Fibroblast of lung (primary cell): ENCODE data around the gene VANGL2. TPM values are rescaled to one million over a fixed set of nuclear protein-coding genes. Genes with fewer than 3 reads are reported as not detected.

Source experiments
- DNase-seq, 2 donors: peaks; one replicate each; pipeline versions ENCODE4 v3.0.0 to v3.0.0-alpha.2; 2010; ENCODE audit warnings: low read depth in 2 of 2
- H2AFZ ChIP-seq: 2 replicates; pipeline ENCODE4 v1.5.1; 2012; ENCODE audit warnings: low read length, control low read depth, inconsistent platforms
- H3K27ac ChIP-seq: 2 replicates; pipeline ENCODE4 v1.5.1; 2011; ENCODE audit warnings: low read length, control low read depth; ENCODE audit not compliant: insufficient read depth
- H3K27me3 ChIP-seq: 2 replicates; pipeline ENCODE4 v1.5.1; 2011; ENCODE audit warnings: mild to moderate bottlenecking, low read length; ENCODE audit not compliant: control insufficient read depth, insufficient read depth
- H3K36me3 ChIP-seq: 2 replicates; pipeline ENCODE4 v1.5.1; 2011; ENCODE audit warnings: low read length; ENCODE audit not compliant: control insufficient read depth, insufficient read depth
- H3K4me1 ChIP-seq: 2 replicates; pipeline ENCODE4 v1.5.1; 2011; ENCODE audit warnings: low read length; ENCODE audit not compliant: control insufficient read depth, insufficient read depth; ENCODE audit errors: extremely low read depth
- H3K4me2 ChIP-seq: 2 replicates; pipeline ENCODE4 v1.5.1; 2011; ENCODE audit warnings: low read length, control low read depth; ENCODE audit not compliant: insufficient read depth; ENCODE audit errors: extremely low read depth
- H3K4me3 ChIP-seq, 4 experiments: fragments of 200-600 bp in 1 of 4; sonication (generic) in 1 of 4; replicated peaks in 1 of 4; 2 replicates each; pipeline ENCODE4 v1.5.1; 2011 to 2016; ENCODE audit warnings: low read length in 4 of 4, low read depth in 3 of 4, mild to moderate bottlenecking in 3 of 4, control low read depth in 2 of 4, inconsistent platforms in 1 of 4, mixed read lengths in 1 of 4; ENCODE audit not compliant: insufficient read depth in 1 of 4; ENCODE audit errors: control extremely low read depth in 1 of 4
- H3K79me2 ChIP-seq: 2 replicates; pipeline ENCODE4 v1.5.1; 2012; ENCODE audit warnings: mild to moderate bottlenecking, low read length, inconsistent platforms; ENCODE audit not compliant: control insufficient read depth, insufficient read depth
- H3K9ac ChIP-seq: 2 replicates; pipeline ENCODE4 v1.5.1; 2011; ENCODE audit warnings: mild to moderate bottlenecking, low read length, control low read depth; ENCODE audit not compliant: insufficient read depth
- H3K9me3 ChIP-seq: 2 replicates; pipeline ENCODE4 v1.5.1; 2012; ENCODE audit warnings: low read depth, low read length; ENCODE audit not compliant: control insufficient read depth, insufficient read depth
- H4K20me1 ChIP-seq: 2 replicates; pipeline ENCODE4 v1.5.1; 2011; ENCODE audit warnings: low read length; ENCODE audit not compliant: control insufficient read depth, insufficient read depth; ENCODE audit errors: extremely low read depth
- CTCF ChIP-seq, 2 donors: IDR thresholded peaks in 1 of 2; conservative IDR thresholded peaks in 1 of 2; 1 replicate in 1 of 2; 2 replicates in 1 of 2; pipeline ENCODE4 v1.5.1; 2011 to 2012; ENCODE audit warnings: low read length in 2 of 2, control low read depth in 1 of 2, inconsistent platforms in 1 of 2, low read depth in 1 of 2, mild to moderate bottlenecking in 1 of 2
- EZH2 ChIP-seq: IDR thresholded peaks from 2 replicates; pipeline ENCODE4 v1.5.1; 2012; ENCODE audit warnings: low read length, control low read depth, mild to moderate bottlenecking; ENCODE audit errors: missing control alignments
- polyA plus RNA-seq, 2 donors: library from polyadenylated mRNA; depleted of rRNA in 1 of 2; stranded (reverse) in 1 of 2; unstranded in 1 of 2; fragments of >200 nt; gene quantifications; 2 replicates each; pipeline ENCODE4 v1.2.1, GENCODE V29; 2011 to 2012; ENCODE audit warnings: missing spikeins in 1 of 2
- total RNA-seq: library from RNA; depleted of rRNA; stranded (reverse); fragments of >200 nt; gene quantifications from 2 replicates; pipeline ENCODE4 v1.2.1, GENCODE V29; 2014

The VANGL2 gene
- total and polyA plus RNA-seq, 2 donors (not counting 1 experiment from before 2014, with no cell fraction given), result 0.01 TPM; not detected in 1

DNA sequence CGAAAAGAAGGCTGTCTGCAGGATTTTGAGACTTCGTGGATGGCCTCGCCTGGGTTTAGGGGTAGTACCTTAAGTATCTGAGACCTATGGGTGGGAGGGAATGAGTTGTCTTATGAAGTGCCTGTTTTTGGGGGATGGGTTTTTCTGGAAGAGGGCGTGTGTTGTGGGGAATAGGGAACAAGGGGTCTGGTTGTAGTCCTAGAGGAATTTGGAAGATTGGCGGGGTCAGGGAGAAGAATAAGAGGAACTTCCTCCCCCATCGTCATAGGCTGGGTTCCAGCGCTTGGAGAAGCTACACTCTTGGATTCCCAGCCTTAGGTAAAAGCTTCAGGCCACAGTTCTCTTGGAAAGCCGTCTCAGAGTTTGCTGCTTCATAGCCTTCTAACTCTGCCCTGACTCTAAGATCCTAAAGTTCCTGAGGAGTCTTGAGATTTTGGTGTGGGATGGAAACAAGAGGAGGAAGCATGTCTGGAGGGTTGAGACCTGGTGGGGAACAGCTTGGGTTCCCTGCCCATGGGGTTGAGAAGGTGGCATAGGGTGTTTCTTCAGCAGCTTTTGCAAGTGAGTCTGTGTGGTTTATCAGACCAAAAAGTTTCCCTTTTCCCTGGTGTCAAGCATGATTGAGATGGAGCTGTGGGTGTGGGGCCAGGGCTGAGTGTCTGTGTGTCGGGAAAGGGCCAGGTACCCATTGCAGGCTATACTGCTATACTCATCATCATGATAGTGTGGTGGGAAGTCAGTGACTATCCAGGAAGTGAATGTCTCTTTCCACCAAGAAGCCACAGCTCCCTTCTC is 1.8 kb downstream of the VANGL2 start:
- H3K9ac ChIP-seq, result no peak overlapping the region
- no peaks in the 10 kb centered on the region for H4K20me1 ChIP-seq
- no peaks in the 10 kb centered on the region for H3K79me2 ChIP-seq
- no peak overlapping the region for H3K4me2 ChIP-seq
- DNase-seq, result no peak
- H3K36me3 ChIP-seq, result no peaks in the 10 kb centered on the region
- no peak overlapping the region for H3K4me3 ChIP-seq
- H3K9me3 ChIP-seq, result no peaks in the 10 kb centered on the region
- no peak overlapping the region for H2AFZ ChIP-seq
- H3K27ac ChIP-seq, result no peak overlapping the region
- TF ChIP-seq EZH2 (no peak), CTCF (conservative IDR thresholded peaks at IDR 0.05 in 1 of 2, IDR thresholded peaks at IDR 0.05 in 1 of 2; ENCODE audit: low read depth in 1 of 2, low read length in 2 of 2) (no peak)
- peaks cover 40% of the 10 kb centered on the region for H3K27me3 ChIP-seq
- no peaks in the 10 kb centered on the region for H3K4me1 ChIP-seq

- no peaks in the 10 kb centered on the region for H3K9me3 ChIP-seq
- H3K36me3 ChIP-seq, result no peaks in the 10 kb centered on the region
- H3K27me3 ChIP-seq, result peaks cover 37% of the 10 kb centered on the region
- DNase-seq, result no peak
- no peak overlapping the region for H2AFZ ChIP-seq
- H3K27ac ChIP-seq, result no peak overlapping the region
- no peaks in the 10 kb centered on the region for H4K20me1 ChIP-seq
- H3K9ac ChIP-seq, result no peak overlapping the region
- no peaks in the 10 kb centered on the region for H3K4me1 ChIP-seq
- H3K4me3 ChIP-seq, result no peak overlapping the region
- H3K4me2 ChIP-seq, result no peak overlapping the region
- TF ChIP-seq EZH2, result no peak
- TF ChIP-seq CTCF (conservative IDR thresholded peaks at IDR 0.05 in 1 of 2, IDR thresholded peaks at IDR 0.05 in 1 of 2; ENCODE audit: low read depth in 1 of 2, low read length in 2 of 2), result no peak
- no peaks in the 10 kb centered on the region for H3K79me2 ChIP-seq
Observed at GRCh38 chr1:160403244-160403643, 2.9 kb downstream of the VANGL2 start.

GRCh38 chr1:160404094-160404493 is 3.7 kb downstream of the VANGL2 start:
- Histone ChIP-seq H3K36me3 (no peaks in the 10 kb centered on the region), H3K9ac (no peak overlapping the region), H2AFZ (no peak overlapping the region), H3K79me2 (no peaks in the 10 kb centered on the region), H3K27ac (no peak overlapping the region), H3K4me1 (no peaks in the 10 kb centered on the region), H3K4me3 (no peak overlapping the region), H3K27me3 (peaks cover 32% of the 10 kb centered on the region), H3K9me3 (no peaks in the 10 kb centered on the region), H4K20me1 (no peaks in the 10 kb centered on the region), H3K4me2 (no peak overlapping the region)
- DNase-seq, result no peak
- TF ChIP-seq EZH2 (no peak), CTCF (conservative IDR thresholded peaks at IDR 0.05 in 1 of 2, IDR thresholded peaks at IDR 0.05 in 1 of 2; ENCODE audit: low read depth in 1 of 2, low read length in 2 of 2) (no peak)
